Bronchial smooth muscle cell (primary cell): Measurements from ENCODE around the gene SEMA4B. TPM values are rescaled to one million over a fixed set of nuclear protein-coding genes. Genes with fewer than 3 reads are reported as not detected.

ENCODE experiments used
- total RNA-seq: library from RNA; depleted of rRNA; stranded (reverse); fragments of >200 nt; gene quantifications from 2 replicates; pipeline ENCODE4 v1.2.1, GENCODE V29; 2014

Gene SEMA4B
- total RNA-seq, result 16.2 and 36.7 TPM in 2 replicates

GRCh38 chr15:90201130-90201943 lies at the start of gene SEMA4B:
Gene SEMA4B (plus strand): TSS chr15:90201330. CDS start chr15:90201579, 249 bp downstream.

GRCh38 chr15:90233387-90234095 lies 32.4 kb downstream of the SEMA4B start, which contains the start of gene CIB1:
Gene CIB1 (minus strand): TSS chr15:90233941. CDS start chr15:90233885, 56 bp downstream.

GRCh38 chr15:90234096-90234988 lies 33.2 kb downstream of the SEMA4B start, which contains the start of gene GDPGP1:
Gene GDPGP1 (plus strand): TSS chr15:90234209. CDS start chr15:90240909, 6,700 bp downstream.

GRCh38 chr15:90249203-90249863 lies 48.2 kb downstream of the SEMA4B start, which contains the start of gene TTLL13:
Gene TTLL13 (plus strand): TSS chr15:90249556. CDS start chr15:90250631, 1,075 bp downstream.

GRCh38 chr15:90265271-90266060 lies 64.3 kb downstream of the SEMA4B start, which contains the start of gene NGRN:
Gene NGRN (plus strand): TSS chr15:90265672. CDS start chr15:90265713, 41 bp downstream.

Other genes starting within 250 kb of the SEMA4B start
- 6.4 and 6.5 TPM in 2 replicates for gene ZNF710, start 200.0 kb upstream of the SEMA4B start, total RNA-seq
- 24.0 and 37.2 TPM in 2 replicates for gene IDH2, start 98.9 kb upstream of the SEMA4B start, total RNA-seq
- 28.2 and 40.2 TPM in 2 replicates for gene CIB1, start 32.6 kb downstream of the SEMA4B start, total RNA-seq
- gene GDPGP1, start 32.9 kb downstream of the SEMA4B start, total RNA-seq, result 4.6 and 5.8 TPM in 2 replicates
- gene TTLL13, start 48.2 kb downstream of the SEMA4B start, total RNA-seq, result 0.09 and 0.16 TPM in 2 replicates
- gene NGRN, start 64.3 kb downstream of the SEMA4B start, total RNA-seq, result 42.9 and 48.2 TPM in 2 replicates
- 0.86 and 1.7 TPM in 2 replicates for gene ZNF774, start 151.0 kb downstream of the SEMA4B start, total RNA-seq
- gene IQGAP1, start 186.9 kb downstream of the SEMA4B start, total RNA-seq, result 83.8 and 172 TPM in 2 replicates